22Rv1 (cell line): ENCODE measurements around the gene HOXD8.

Source experiments
- H3K27ac ChIP-seq: fragments of 450-650 bp; 2 replicates; pipeline ENCODE4 v1.5.1; 2017
- CTCF ChIP-seq: fragments of 450-650 bp; IDR thresholded peaks from 2 replicates; pipeline ENCODE4 v1.5.1; 2017; ENCODE audit warnings: mild to moderate bottlenecking
- ZFX ChIP-seq: fragments of 450-650 bp; IDR thresholded peaks from 2 replicates; pipeline ENCODE4 v1.6.1; 2017; ENCODE audit warnings: antibody characterized with exemption, borderline replicate concordance

Gene HOXD8

GRCh38 chr2:176160251-176160985 lies 30.9 kb downstream of the HOXD8 start:
- H3K27ac ChIP-seq, result no peak overlapping the region
- no peak for TF ChIP-seq ZFX
- TF ChIP-seq CTCF, result no peak

GRCh38 chr2:176160986-176161824 lies 31.7 kb downstream of the HOXD8 start:
- H3K27ac ChIP-seq, result no peak overlapping the region
- no peak for TF ChIP-seq ZFX
- no peak for TF ChIP-seq CTCF

- no peak overlapping the region for H3K27ac ChIP-seq
- TF ChIP-seq ZFX, result no peak
- TF ChIP-seq CTCF, result no peak
These were observed 32.5 kb downstream of the HOXD8 start for GRCh38 chr2:176161825-176162626.

GRCh38 chr2:176162911-176163671 lies 33.6 kb downstream of the HOXD8 start:
- H3K27ac ChIP-seq, result no peak overlapping the region
- TF ChIP-seq ZFX, result no peak
- TF ChIP-seq CTCF, result no peak

- TF ChIP-seq ZFX (no peak), CTCF (no peak)
- H3K27ac ChIP-seq, result no peak overlapping the region
These were observed 34.2 kb downstream of the HOXD8 start for GRCh38 chr2:176163672-176164056.

GRCh38 chr2:176164201-176164600 lies 34.7 kb downstream of the HOXD8 start:
- TF ChIP-seq CTCF, result no peak
- TF ChIP-seq ZFX, result no peak
- no peak overlapping the region for H3K27ac ChIP-seq
